Activated naive CD4-positive, alpha-beta T cell treated with anti-CD3 and anti-CD28 coated beads, Interleukin-2, amount 50 U/mL, for 24 hours (primary cell): Measurements from ENCODE around the gene BRPF1.

Experiments
- H3K27ac Mint-ChIP-seq: one replicate; pipeline ENCODE4 v1.8.0; 2021; ENCODE audit warnings: mild to moderate bottlenecking, mixed read lengths
- H3K27me3 Mint-ChIP-seq: one replicate; pipeline ENCODE4 v1.8.0; 2021; ENCODE audit warnings: mixed read lengths
- H3K36me3 Mint-ChIP-seq: one replicate; pipeline ENCODE4 v1.8.0; 2021; ENCODE audit warnings: mixed read lengths
- H3K4me1 Mint-ChIP-seq: one replicate; pipeline ENCODE4 v1.8.0; 2021; ENCODE audit warnings: mixed read lengths
- H3K4me3 Mint-ChIP-seq: one replicate; pipeline ENCODE4 v1.8.0; 2021; ENCODE audit warnings: mild to moderate bottlenecking, mixed read lengths
- H3K9me3 Mint-ChIP-seq: one replicate; pipeline ENCODE4 v1.8.0; 2021; ENCODE audit warnings: mixed read lengths

Gene BRPF1

GRCh38 chr3:9731206-9732079, at the start of gene BRPF1:
TSS of gene BRPF1 (plus strand) at chr3:9731735. CDS start at chr3:9734141, 2,406 bp downstream.
- H3K9me3 Mint-ChIP-seq: no peaks in the 10 kb centered on the region
- H3K27me3 Mint-ChIP-seq: no peaks in the 10 kb centered on the region
- peak within 1 kb of the TSS; percentile 98 for H3K27ac Mint-ChIP-seq
- peaks cover 3% of the 10 kb centered on the region for H3K36me3 Mint-ChIP-seq
- H3K4me1 Mint-ChIP-seq: peaks cover 69% of the 10 kb centered on the region
- peak within 1 kb of the TSS; percentile 97 for H3K4me3 Mint-ChIP-seq

GRCh38 chr3:9682096-9682495, 49.4 kb upstream of the BRPF1 start:
- no peaks in the 10 kb centered on the region for H3K27me3 Mint-ChIP-seq
- peaks cover 41% of the 10 kb centered on the region for H3K36me3 Mint-ChIP-seq
- no peak overlapping the region for H3K27ac Mint-ChIP-seq
- no peaks in the 10 kb centered on the region for H3K4me1 Mint-ChIP-seq
- no peaks in the 10 kb centered on the region for H3K9me3 Mint-ChIP-seq
- H3K4me3 Mint-ChIP-seq: no peak overlapping the region

- peaks cover 35% of the 10 kb centered on the region for H3K36me3 Mint-ChIP-seq
- no peaks in the 10 kb centered on the region for H3K27me3 Mint-ChIP-seq
- H3K4me3 Mint-ChIP-seq: no peak overlapping the region
- no peaks in the 10 kb centered on the region for H3K9me3 Mint-ChIP-seq
- no peaks in the 10 kb centered on the region for H3K4me1 Mint-ChIP-seq
- H3K27ac Mint-ChIP-seq: no peak overlapping the region
Observed at GRCh38 chr3:9683426-9683825, 48.1 kb upstream of the BRPF1 start.

GRCh38 chr3:9685216-9686049, 46.1 kb upstream of the BRPF1 start:
- no peaks in the 10 kb centered on the region for H3K9me3 Mint-ChIP-seq
- H3K36me3 Mint-ChIP-seq: peaks cover 25% of the 10 kb centered on the region
- H3K4me1 Mint-ChIP-seq: no peaks in the 10 kb centered on the region
- no peak overlapping the region for H3K4me3 Mint-ChIP-seq
- H3K27me3 Mint-ChIP-seq: no peaks in the 10 kb centered on the region
- H3K27ac Mint-ChIP-seq: no peak overlapping the region

GRCh38 chr3:9686050-9686550, 45.4 kb upstream of the BRPF1 start:
- H3K27me3 Mint-ChIP-seq: no peaks in the 10 kb centered on the region
- no peaks in the 10 kb centered on the region for H3K9me3 Mint-ChIP-seq
- H3K27ac Mint-ChIP-seq: no peak overlapping the region
- H3K4me3 Mint-ChIP-seq: no peak overlapping the region
- H3K36me3 Mint-ChIP-seq: peaks cover 24% of the 10 kb centered on the region
- H3K4me1 Mint-ChIP-seq: no peaks in the 10 kb centered on the region

- Mint-ChIP-seq H3K4me3 (no peak overlapping the region), H3K27me3 (no peaks in the 10 kb centered on the region), H3K9me3 (no peaks in the 10 kb centered on the region), H3K27ac (no peak overlapping the region), H3K4me1 (no peaks in the 10 kb centered on the region), H3K36me3 (peaks cover 22% of the 10 kb centered on the region)
Observed at GRCh38 chr3:9686703-9687102, 44.8 kb upstream of the BRPF1 start.

- H3K27ac Mint-ChIP-seq: no peak overlapping the region
- no peaks in the 10 kb centered on the region for H3K9me3 Mint-ChIP-seq
- H3K36me3 Mint-ChIP-seq: peaks cover 24% of the 10 kb centered on the region
- no peaks in the 10 kb centered on the region for H3K27me3 Mint-ChIP-seq
- H3K4me3 Mint-ChIP-seq: no peak overlapping the region
- no peaks in the 10 kb centered on the region for H3K4me1 Mint-ChIP-seq
Observed at GRCh38 chr3:9687514-9687913, 44.0 kb upstream of the BRPF1 start.

- Mint-ChIP-seq H3K4me3 (no peak overlapping the region), H3K27me3 (no peaks in the 10 kb centered on the region), H3K36me3 (peaks cover 28% of the 10 kb centered on the region)
Observed at GRCh38 chr3:9688961-9689360, 42.6 kb upstream of the BRPF1 start.

GRCh38 chr3:9689757-9690156, 41.8 kb upstream of the BRPF1 start:
- H3K4me3 Mint-ChIP-seq: no peak overlapping the region
- H3K27ac Mint-ChIP-seq: no peak overlapping the region
- no peaks in the 10 kb centered on the region for H3K9me3 Mint-ChIP-seq
- H3K27me3 Mint-ChIP-seq: no peaks in the 10 kb centered on the region
- H3K4me1 Mint-ChIP-seq: no peaks in the 10 kb centered on the region
- H3K36me3 Mint-ChIP-seq: peaks cover 25% of the 10 kb centered on the region

More at GRCh38 chr3:9688961-9689360, 42.6 kb upstream of the BRPF1 start:
- Mint-ChIP-seq H3K9me3 (no peaks in the 10 kb centered on the region), H3K4me1 (no peaks in the 10 kb centered on the region), H3K27ac (no peak overlapping the region)

GRCh38 chr3:9690451-9691450, 40.8 kb upstream of the BRPF1 start:
- no peaks in the 10 kb centered on the region for H3K27me3 Mint-ChIP-seq
- H3K36me3 Mint-ChIP-seq: peaks cover 24% of the 10 kb centered on the region
- no peak overlapping the region for H3K27ac Mint-ChIP-seq
- H3K4me3 Mint-ChIP-seq: no peak overlapping the region
- H3K4me1 Mint-ChIP-seq: no peaks in the 10 kb centered on the region
- H3K9me3 Mint-ChIP-seq: no peaks in the 10 kb centered on the region

- Mint-ChIP-seq H3K36me3 (peaks cover 17% of the 10 kb centered on the region), H3K27me3 (no peaks in the 10 kb centered on the region), H3K4me3 (no peak overlapping the region), H3K4me1 (no peaks in the 10 kb centered on the region), H3K9me3 (no peaks in the 10 kb centered on the region), H3K27ac (no peak overlapping the region)
Observed at GRCh38 chr3:9691636-9692035, 39.9 kb upstream of the BRPF1 start.

- H3K4me3 Mint-ChIP-seq: no peak overlapping the region
- no peaks in the 10 kb centered on the region for H3K9me3 Mint-ChIP-seq
- no peak overlapping the region for H3K27ac Mint-ChIP-seq
- H3K4me1 Mint-ChIP-seq: no peaks in the 10 kb centered on the region
- peaks cover 16% of the 10 kb centered on the region for H3K36me3 Mint-ChIP-seq
- H3K27me3 Mint-ChIP-seq: no peaks in the 10 kb centered on the region
Observed at GRCh38 chr3:9692416-9692815, 39.1 kb upstream of the BRPF1 start.

- Mint-ChIP-seq H3K27ac (no peak overlapping the region), H3K36me3 (peaks cover 25% of the 10 kb centered on the region)
Observed at GRCh38 chr3:9695345-9695744, 36.2 kb upstream of the BRPF1 start.

GRCh38 chr3:9695746-9696145, 35.8 kb upstream of the BRPF1 start:
- Mint-ChIP-seq H3K27me3 (no peaks in the 10 kb centered on the region), H3K36me3 (peaks cover 26% of the 10 kb centered on the region), H3K9me3 (no peaks in the 10 kb centered on the region), H3K27ac (no peak overlapping the region), H3K4me3 (no peak overlapping the region), H3K4me1 (no peaks in the 10 kb centered on the region)

More at GRCh38 chr3:9695345-9695744, 36.2 kb upstream of the BRPF1 start:
- no peaks in the 10 kb centered on the region for H3K27me3 Mint-ChIP-seq
- no peaks in the 10 kb centered on the region for H3K4me1 Mint-ChIP-seq
- H3K4me3 Mint-ChIP-seq: no peak overlapping the region
- no peaks in the 10 kb centered on the region for H3K9me3 Mint-ChIP-seq
